ENCODE results near the gene MAPKAP1. TPM values are rescaled to one million over a fixed set of nuclear protein-coding genes. Genes with fewer than 3 reads are reported as not detected.

The MAPKAP1 gene
- total and polyA plus RNA-seq, 9 of the 15 experiments (the other 6 are each of a cell fraction or from before 2014, with no cell fraction given): 2.6 to 82.1 (median 61.1) TPM

GRCh38 chr9:125462861-125463291 is 244.1 kb downstream of the MAPKAP1 start:
- POLR2A ChIA-PET: interaction anchor here (0.6 to 1.0 kb wide), 5 partner anchors 9 to 211 kb away, joined by 3 to 6 read pairs (median 4); no protein-coding TSS in a partner anchor
- Histone ChIP-seq H3K79me2 (ENCODE audit: control insufficient read depth, insufficient read depth, low read length) (no peaks in the 10 kb centered on the region), H3K9ac (ENCODE audit: insufficient read depth in 1 of 2, low read depth in 2 of 2, low read length in 2 of 2) (no peak overlapping the region), H3K4me1 (replicated peaks in 1 of 2; ENCODE audit: control insufficient read depth in 2 of 2, insufficient read depth in 2 of 2, low read length in 2 of 2) (peaks cover 0 to 2% of the 10 kb centered on the region in 2 experiments; a peak in 1 of 5 replicates), H3K9me3 (replicated peaks; ENCODE audit: control insufficient read depth, insufficient read depth, low read depth, low read length) (peaks cover under 1% of the 10 kb centered on the region; the same call in 1 of the 2 replicates), H4K20me1 (replicated peaks; ENCODE audit: control insufficient read depth, insufficient read depth, low read length) (no peaks in the 10 kb centered on the region), H3K27me3 (ENCODE audit: control insufficient read depth in 2 of 2, insufficient read depth in 2 of 2, low read length in 2 of 2) (no peaks in the 10 kb centered on the region), H3K4me3 (no peak overlapping the region), H3K27ac (ENCODE audit: extremely low read depth, low read depth, low read length) (no peak overlapping the region), H3K4me2 (ENCODE audit: insufficient read depth, low read length) (no peak overlapping the region), H3K9me1 (ENCODE audit: control insufficient read depth, insufficient read depth, low read length) (no peaks in the 10 kb centered on the region), H3K36me3 (ENCODE audit: control insufficient read depth, insufficient read depth, low read length) (peaks cover 1% of the 10 kb centered on the region; the same call in 2 of the 3 replicates), H2AFZ (ENCODE audit: low read depth, low read length) (no peak overlapping the region)
- BruUV-seq (replicated peaks): no TSS peak
- ATAC-seq (no peak), DNase-seq (ENCODE audit: extremely low read depth in 1 of 4, low spot score in 3 of 4) (no peak), FAIRE-seq (no peak)
- intact Hi-C loops (cut with micrococcal nuclease) (no loop called here), in situ Hi-C loops (cut with MboI) (no loop called here)
- TF ChIP-seq, protein P1, sequence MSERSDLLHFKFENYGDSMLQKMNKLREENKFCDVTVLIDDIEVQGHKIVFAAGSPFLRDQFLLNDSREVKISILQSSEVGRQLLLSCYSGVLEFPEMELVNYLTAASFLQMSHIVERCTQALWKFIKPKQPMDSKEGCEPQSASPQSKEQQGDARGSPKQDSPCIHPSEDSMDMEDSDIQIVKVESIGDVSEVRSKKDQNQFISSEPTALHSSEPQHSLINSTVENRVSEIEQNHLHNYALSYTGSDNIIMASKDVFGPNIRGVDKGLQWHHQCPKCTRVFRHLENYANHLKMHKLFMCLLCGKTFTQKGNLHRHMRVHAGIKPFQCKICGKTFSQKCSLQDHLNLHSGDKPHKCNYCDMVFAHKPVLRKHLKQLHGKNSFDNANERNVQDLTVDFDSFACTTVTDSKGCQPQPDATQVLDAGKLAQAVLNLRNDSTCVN (CRISPR knock-in tag; IDR thresholded peaks at IDR 0.05): no peak
- no peak for TF ChIP-seq NR2C1 (IDR thresholded peaks at IDR 0.05)
- TF ChIP-seq NR2C1 (tag; IDR thresholded peaks at IDR 0.05): peak; percentile 47; the same call in 1 of the 2 replicates
- peak; percentile 33 for TF ChIP-seq MEIS2 (IDR thresholded peaks at IDR 0.05; ENCODE audit: partially characterized antibody)
- CTCF ChIA-PET (ENCODE audit: low intra/inter-chr PET ratio): no interaction called here
- 71% methylated on average over 10 of the region's 10 CpGs for WGBS (ENCODE audit: insufficient coverage, low coverage, missing lambda C conversion rate)

All from K562 (cell line).